Activated naive CD4-positive, alpha-beta T cell treated with anti-CD3 and anti-CD28 coated beads, Interleukin-2, amount 50 U/mL, for 72 hours (primary cell): ENCODE measurements around the gene ST7. TPM values are rescaled to one million over a fixed set of nuclear protein-coding genes. Genes with fewer than 3 reads are reported as not detected.
"Not testable (repeated sequence)": the region's sequence is repeated elsewhere in the genome, so short reads cannot be mapped to it uniquely, and the experiment has no call there.

ENCODE experiments used
- ATAC-seq, 2 donors: fragments of 150-1000 bp; cut with Tn5 transposase; 2 replicates each; pipeline ENCODE4 v1.10.0; 2021; ENCODE audit warnings: mild to moderate bottlenecking in 2 of 2, moderate library complexity in 2 of 2
- DNase-seq, 2 donors: peaks; one replicate each; pipeline ENCODE4 v3.0.0; 2021 to 2022; ENCODE audit warnings: low spot score in 2 of 2
- H3K27ac Mint-ChIP-seq, 2 donors: one replicate each; pipeline ENCODE4 v1.8.0; 2022; ENCODE audit warnings: mild to moderate bottlenecking in 2 of 2, mixed read lengths in 2 of 2
- H3K36me3 Mint-ChIP-seq, 2 donors: one replicate each; pipeline ENCODE4 v1.8.0; 2022; ENCODE audit warnings: mixed read lengths in 2 of 2
- H3K9me3 Mint-ChIP-seq, 2 donors: one replicate each; pipeline ENCODE4 v1.8.0; 2022; ENCODE audit warnings: mixed read lengths in 2 of 2
- total RNA-seq, 2 donors: library from RNA; stranded (reverse); gene quantifications; one replicate each; pipeline ENCODE4 v1.2.3, GENCODE V29; 2022

Gene ST7, protein sequence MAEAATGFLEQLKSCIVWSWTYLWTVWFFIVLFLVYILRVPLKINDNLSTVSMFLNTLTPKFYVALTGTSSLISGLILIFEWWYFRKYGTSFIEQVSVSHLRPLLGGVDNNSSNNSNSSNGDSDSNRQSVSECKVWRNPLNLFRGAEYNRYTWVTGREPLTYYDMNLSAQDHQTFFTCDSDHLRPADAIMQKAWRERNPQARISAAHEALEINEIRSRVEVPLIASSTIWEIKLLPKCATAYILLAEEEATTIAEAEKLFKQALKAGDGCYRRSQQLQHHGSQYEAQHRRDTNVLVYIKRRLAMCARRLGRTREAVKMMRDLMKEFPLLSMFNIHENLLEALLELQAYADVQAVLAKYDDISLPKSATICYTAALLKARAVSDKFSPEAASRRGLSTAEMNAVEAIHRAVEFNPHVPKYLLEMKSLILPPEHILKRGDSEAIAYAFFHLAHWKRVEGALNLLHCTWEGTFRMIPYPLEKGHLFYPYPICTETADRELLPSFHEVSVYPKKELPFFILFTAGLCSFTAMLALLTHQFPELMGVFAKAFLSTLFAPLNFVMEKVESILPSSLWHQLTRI
- total RNA-seq = 1 to 10 TPM; 4.0 to 5.8 TPM

DNA sequence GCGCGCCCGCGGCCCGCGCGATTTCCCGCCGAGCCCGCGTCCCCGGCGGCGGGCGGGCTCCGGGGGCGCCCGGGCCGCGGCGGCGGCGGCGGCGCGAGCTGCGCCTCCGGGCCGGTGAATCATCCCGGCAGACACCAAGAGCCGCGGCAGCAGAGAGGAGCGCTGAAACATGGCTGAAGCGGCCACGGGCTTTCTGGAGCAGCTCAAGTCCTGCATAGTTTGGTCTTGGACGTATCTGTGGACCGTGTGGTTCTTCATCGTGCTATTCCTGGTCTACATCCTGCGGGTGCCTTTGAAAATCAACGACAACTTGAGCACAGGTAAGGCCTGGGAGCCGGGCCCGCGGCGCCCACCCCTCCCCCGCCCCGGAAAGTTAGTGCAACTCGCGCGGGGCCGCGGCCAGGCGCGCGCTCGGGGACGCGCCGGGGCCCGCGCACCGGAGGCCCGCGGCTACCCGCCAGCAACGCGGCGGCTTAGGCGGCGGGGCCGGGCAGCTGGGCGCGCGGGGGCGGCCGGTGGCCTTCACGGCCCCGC, at the start of gene ST7:
ST7 (plus strand) TSS at position 130 of the 534 bp plus-strand sequence; CDS start at position 170, 40 bp downstream.
- no peaks in the 10 kb centered on the region for H3K36me3 Mint-ChIP-seq
- DNase-seq = peak; percentile 63 to 78
- peak within 1 kb of the TSS; percentile 72 to 82 for H3K27ac Mint-ChIP-seq
- peak; percentile 84 to 86 for ATAC-seq
- no peaks in the 10 kb centered on the region for H3K9me3 Mint-ChIP-seq

DNA sequence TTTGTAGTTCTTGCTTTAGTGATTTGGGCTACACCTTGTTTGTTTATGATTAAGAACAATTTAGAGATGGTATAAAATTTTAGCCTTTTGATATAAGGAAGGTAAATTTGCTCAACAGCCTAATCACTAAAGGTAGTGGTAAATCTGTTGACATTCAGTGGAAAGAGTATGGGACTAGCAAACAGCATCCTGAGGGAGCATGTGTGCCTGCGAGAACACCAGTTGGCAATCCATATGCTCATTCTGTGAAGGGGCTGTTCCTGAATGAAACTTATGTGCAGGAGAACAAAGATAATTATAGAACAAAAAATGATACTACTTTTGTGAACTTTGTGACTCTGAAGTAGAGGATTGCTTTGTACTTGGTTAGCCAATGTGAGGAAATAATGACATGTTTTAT, 46.9 kb upstream of the ST7 start:
- peaks cover 6 to 23% of the 10 kb centered on the region in 2 donors for H3K36me3 Mint-ChIP-seq
- no peaks in the 10 kb centered on the region for H3K9me3 Mint-ChIP-seq
- no peak for ATAC-seq

DNA sequence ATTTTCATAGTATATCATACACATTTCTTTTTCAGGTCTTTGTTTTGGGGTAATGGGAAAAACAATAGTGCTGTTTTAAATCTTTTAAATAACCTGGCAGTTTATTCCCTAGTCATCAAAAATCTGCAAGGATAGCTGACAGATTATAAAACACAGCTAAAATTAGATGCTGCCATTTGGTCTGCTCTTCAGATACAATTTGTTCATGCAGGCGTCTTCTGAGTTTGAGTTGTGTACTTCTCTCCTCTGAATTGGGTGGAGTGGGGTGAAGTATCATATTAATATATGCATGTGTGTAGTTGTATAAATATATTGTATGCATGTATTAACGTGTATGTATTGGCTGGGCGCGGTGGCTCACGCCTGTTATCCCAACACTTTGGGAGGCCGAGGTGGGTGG, 42.9 kb upstream of the ST7 start:
- ATAC-seq = no peak

More for the DNA sequence above, 46.9 kb upstream of the ST7 start:
- DNase-seq = no peak
- no peak overlapping the region for H3K27ac Mint-ChIP-seq

DNA sequence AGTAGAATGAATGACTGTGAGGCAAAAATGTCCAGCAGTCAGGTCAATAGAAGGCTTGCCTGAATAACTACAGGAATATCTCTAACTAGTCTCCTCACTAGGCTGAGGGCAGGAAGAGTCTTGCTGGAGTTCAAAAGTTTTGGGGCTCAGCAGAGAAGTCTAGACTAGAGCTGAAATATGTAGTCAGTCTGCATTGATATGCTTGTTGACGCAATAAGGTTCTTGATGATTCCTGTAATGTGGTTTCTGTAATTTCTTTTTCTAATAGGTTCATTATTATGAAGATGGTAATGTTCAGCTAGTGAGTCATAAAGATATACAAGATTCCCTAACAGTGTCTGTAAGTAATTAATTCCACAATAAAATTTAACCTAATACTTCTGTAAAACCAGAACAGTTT, 41.5 kb upstream of the ST7 start:
- no peak overlapping the region for H3K27ac Mint-ChIP-seq

More for the DNA sequence above, 42.9 kb upstream of the ST7 start:
- no peaks in the 10 kb centered on the region for H3K9me3 Mint-ChIP-seq
- no peak overlapping the region for H3K27ac Mint-ChIP-seq
- DNase-seq = no peak
- H3K36me3 Mint-ChIP-seq = peaks cover 0 to 44% of the 10 kb centered on the region in 2 donors

DNA sequence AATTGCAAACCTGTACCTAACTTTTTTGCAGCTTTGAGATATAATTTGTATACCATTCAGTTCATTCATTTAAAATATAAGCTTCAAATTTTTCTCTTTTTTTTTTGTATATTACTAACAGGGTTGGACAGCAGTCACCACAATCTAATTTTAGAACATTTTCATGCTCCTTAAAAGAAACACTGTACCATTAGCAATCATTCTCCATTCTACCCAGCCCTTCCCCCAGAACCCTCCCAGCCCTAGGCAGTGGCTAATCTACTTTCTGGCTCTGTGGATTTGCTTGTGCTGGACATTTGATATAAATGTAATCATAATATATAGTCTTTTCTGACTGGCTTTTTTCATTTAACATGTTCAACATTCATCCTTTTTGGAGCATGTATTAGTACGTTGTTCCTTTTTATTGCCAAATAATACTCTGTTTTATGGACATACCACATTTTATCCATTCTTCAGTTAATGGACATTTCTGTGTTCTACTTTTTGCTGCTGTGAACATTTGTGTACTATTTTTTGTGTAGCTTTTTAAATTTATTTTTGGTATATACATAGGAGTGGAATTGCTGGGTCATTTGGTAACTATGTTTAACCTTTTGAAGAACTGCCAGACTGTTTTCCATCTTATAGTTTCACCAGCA, 40.9 kb upstream of the ST7 start:
- Mint-ChIP-seq H3K36me3 (peaks cover 0 to 44% of the 10 kb centered on the region in 2 donors), H3K9me3 (no peaks in the 10 kb centered on the region), H3K27ac (no peak overlapping the region)
- ATAC-seq (no peak), DNase-seq (no peak)

More for the DNA sequence above, 41.5 kb upstream of the ST7 start:
- peaks cover 0 to 44% of the 10 kb centered on the region in 2 donors for H3K36me3 Mint-ChIP-seq
- no peak for DNase-seq
- no peak for ATAC-seq
- H3K9me3 Mint-ChIP-seq = no peaks in the 10 kb centered on the region

DNA sequence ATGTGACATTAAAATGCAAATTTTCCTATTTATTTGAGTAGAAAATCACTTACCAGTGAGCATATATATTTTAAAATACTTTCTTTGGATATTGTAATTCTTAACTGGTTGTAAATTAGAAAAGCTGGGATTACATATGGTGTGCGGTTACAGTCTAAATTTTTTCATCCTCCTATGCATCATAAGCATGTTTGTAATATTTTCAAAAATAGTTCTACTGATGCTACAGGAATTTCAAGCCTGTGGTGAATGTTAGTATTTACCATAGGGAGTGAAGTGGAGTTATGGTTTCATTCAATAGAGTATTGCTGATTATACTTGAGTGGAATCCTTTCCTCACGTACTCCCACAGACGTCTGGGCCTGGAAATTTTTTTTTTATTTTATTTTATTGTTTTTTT, 34.6 kb upstream of the ST7 start:
- Mint-ChIP-seq H3K27ac (no peak overlapping the region), H3K36me3 (peaks cover 0 to 20% of the 10 kb centered on the region in 2 donors), H3K9me3 (no peaks in the 10 kb centered on the region)
- DNase-seq (no peak), ATAC-seq (no peak)

DNA sequence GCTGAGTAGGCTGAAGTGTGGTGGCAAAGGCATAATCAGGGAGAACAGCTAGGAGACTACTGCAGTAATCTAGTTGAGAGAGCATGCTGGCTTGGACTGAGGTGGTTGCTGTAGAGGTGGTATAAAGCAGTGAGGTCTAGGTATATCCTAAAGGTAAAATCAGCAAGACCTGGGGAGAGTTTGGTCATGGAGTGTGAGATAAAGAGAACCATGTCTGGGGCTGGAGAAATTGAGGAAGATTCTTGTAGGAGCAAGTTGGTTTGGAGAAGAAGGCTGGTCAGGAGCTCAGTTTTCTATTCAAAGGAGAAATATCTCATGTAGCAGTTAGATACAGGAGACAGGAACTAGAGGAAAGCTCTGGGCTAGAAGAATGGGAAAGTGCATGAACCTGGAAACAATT, 32.9 kb upstream of the ST7 start:
- DNase-seq (no peak), ATAC-seq (no peak)

DNA sequence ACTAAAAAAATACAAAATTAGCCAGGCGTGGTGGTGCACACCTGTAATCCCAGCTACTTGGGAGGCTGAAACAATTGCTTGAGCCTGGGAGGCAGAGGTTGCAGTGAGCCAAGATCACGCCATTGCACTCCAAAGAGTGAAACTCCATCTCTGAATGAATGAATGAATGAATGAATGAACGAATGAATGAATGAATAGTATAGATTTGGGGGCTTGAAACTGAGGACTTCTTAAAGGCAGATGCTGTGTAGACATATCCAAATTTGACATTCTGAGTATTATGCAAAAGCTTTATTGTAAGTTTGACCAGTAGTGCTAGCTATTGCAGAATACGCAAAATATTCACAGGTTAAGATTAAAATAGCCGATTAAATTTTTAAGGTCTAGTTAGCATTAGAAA, 30.8 kb upstream of the ST7 start:
- Mint-ChIP-seq H3K36me3 (peaks cover 0 to 12% of the 10 kb centered on the region in 2 donors), H3K9me3 (no peaks in the 10 kb centered on the region), H3K27ac (no peak overlapping the region)
- ATAC-seq (no peak), DNase-seq (no peak)

More for the DNA sequence above, 32.9 kb upstream of the ST7 start:
- Mint-ChIP-seq H3K36me3 (peaks cover 0 to 12% of the 10 kb centered on the region in 2 donors), H3K27ac (no peak overlapping the region), H3K9me3 (no peaks in the 10 kb centered on the region)

DNA sequence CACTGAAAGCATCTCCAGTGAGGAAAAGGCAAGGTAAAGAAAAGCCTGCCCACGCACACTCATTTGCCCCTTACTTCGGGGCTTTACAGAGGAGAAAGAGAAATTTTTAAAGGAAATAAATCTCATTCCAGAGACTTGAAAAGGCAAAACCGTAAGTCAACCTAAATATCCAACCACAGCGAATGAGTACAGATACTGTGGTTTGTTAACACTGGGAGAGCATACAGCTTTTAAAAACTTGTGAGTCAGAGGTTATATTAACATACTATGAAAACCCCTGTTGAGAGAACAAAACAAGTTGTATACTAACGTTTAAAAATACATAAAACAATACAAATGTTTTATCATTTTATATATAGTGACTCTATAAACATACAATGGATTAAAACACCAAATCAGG, 28.6 kb upstream of the ST7 start:
- ATAC-seq (no peak), DNase-seq (no peak)
- Mint-ChIP-seq H3K9me3 (no peaks in the 10 kb centered on the region), H3K36me3 (no peaks in the 10 kb centered on the region), H3K27ac (no peak overlapping the region)

DNA sequence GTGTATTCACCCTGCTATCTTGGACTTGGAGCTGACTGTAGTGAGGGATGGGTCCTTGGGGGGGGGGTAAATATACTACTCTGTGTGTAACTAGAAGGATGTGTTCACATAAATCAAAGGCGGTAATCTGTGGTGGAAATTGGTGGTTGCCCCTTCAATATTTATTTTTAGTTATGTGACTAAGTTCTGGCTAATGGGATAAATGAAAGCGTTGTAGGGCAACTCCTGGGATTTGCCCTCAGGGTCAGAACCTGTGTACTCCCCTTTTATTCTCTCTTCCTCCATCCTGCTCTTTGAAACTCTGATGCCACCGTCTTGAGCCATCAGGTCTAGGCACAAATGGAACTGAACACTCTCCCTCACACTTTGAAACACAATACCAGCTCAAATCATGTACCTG, 24.3 kb upstream of the ST7 start:
- Mint-ChIP-seq H3K27ac (no peak overlapping the region), H3K9me3 (no peaks in the 10 kb centered on the region), H3K36me3 (no peaks in the 10 kb centered on the region)
- no peak for ATAC-seq
- DNase-seq = no peak

DNA sequence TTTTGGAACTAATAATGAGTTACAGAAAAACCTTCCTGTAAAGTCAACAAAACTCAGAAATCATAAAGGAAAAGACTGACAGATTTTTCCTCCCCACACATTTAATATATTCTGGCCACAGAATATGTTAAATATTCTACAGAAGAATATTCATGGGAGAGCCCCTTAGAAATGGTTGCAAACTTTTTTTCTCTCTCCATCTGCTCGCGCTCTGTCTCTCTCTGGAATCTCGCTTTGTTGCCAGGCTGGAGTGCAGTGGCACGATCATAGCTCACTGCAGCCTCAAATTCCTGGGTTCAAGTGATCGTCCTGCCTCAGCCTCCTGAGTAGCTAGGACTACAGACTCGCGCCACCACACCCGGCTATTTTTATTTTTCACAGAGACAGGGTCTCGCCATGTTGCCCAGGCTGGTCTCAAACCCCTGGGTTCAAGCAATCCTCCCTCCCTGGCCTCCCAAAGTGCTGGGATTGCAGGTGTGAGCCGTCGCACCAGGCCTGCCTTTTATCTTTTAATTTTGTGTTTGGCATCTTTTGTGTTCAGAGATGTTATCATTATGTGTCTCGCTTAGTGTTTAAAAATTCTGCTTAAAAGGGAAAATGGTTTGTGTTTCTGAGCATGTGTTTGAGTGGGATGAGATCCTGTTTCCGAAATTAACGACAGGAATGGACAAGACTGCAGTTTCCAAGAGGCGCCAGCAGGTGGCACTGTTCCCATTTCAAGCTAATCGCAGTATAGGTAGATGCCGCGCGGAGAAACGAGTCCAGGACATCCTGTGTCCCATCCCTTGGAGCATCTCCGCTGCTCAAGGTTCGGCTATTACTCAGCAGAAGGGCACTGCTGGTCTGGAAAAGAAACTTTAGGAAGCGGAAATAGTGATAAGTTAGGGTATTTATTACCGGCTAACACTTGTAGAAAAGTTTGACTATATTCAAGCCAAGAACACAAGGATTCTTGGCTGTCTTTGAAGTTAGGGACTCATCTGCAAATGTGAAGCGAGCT, 23.1 kb upstream of the ST7 start:
- Mint-ChIP-seq H3K36me3 (no peaks in the 10 kb centered on the region), H3K27ac (no peak overlapping the region), H3K9me3 (no peaks in the 10 kb centered on the region)
- ATAC-seq (peak; percentile 74 to 91), DNase-seq (peak; percentile 64 to 75)

DNA sequence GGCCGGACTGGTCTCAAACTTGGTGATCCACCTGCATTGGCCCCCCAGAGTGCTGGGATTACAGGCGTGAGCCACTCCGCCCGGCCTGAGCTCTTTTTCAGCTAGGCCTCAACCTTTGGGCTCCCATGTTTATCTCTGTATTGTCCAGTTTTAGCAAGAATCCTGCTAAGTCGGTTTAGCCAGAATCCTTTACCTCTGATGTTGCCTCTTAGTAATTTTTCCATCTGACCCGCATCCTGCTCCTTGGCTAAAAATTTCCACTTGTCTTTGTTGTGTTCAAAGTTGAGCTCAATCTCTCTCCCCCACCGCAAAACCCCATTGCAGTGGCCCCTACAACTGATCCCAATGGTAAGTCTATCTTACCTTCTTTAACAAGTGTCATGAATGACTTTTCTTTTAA, 20.7 kb upstream of the ST7 start:
- Mint-ChIP-seq H3K27ac (no peak overlapping the region), H3K9me3 (no peaks in the 10 kb centered on the region), H3K36me3 (no peaks in the 10 kb centered on the region)
- no peak for ATAC-seq
- no peak for DNase-seq

DNA sequence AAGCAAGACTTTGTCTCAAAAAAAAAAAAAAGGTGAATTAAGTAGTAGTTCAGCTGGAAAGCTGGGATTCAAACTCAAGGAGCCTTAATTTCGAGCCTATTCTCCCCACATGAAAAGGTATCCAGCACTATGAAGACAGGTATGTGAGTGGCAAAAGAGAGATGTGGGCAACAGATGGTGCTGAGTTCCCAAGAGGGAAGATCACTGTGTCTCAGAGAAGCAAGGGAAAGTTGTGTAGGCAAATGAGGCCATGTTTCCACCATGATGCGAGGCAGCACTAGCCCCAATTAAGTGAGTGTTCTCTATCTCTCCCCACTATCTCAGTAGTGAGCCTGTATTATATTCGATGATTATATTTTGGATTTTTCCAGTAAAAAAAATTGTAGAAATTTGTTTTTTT, 19.8 kb upstream of the ST7 start:
- DNase-seq (no peak), ATAC-seq (no peak)
- no peaks in the 10 kb centered on the region for H3K9me3 Mint-ChIP-seq
- H3K36me3 Mint-ChIP-seq = no peaks in the 10 kb centered on the region
- no peak overlapping the region for H3K27ac Mint-ChIP-seq

DNA sequence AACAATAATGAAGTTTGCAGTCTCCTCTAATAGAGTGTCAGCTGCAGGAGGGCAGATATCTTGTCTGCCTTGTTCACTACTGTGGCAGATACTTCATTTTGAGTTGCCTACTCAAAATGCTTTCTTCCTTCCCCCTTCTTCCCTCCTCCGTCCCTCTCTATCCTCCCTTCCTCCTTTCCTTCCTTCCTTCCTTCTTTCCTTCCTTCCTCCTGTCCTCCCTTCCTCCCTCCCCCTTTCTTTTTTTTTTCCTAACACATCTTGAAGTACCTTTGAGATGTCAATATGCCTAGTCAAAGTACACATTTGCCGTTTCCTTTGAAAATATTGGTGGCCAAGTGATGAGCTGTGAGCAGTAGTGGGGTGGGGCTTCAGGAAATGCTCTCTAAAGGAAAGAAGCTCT, 18.7 kb upstream of the ST7 start:
- no peak overlapping the region for H3K27ac Mint-ChIP-seq

DNA sequence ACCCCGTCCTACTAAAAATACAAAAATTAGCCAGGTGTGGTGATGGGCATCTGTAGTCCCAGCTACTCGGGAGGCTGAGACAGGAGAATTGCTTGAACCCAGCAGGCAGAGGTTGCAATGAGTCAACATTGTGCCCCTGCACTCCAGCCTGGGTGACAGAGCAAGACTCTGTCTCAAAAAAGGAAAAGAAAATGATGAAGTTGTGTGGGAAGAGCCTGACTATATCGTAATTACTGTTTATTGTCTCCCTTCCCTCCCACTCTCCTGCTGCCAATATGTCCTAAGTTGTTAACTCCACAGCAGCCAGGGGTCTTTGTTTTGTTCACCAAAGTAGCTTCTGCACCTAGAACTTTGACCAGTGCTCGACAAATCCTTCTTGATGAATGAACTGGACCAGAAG, 16.5 kb upstream of the ST7 start:
- H3K9me3 Mint-ChIP-seq, DNase-seq, H3K36me3 Mint-ChIP-seq, ATAC-seq, H3K27ac Mint-ChIP-seq: not testable (repeated sequence)

More for the DNA sequence above, 18.7 kb upstream of the ST7 start:
- DNase-seq (no peak), ATAC-seq (no peak)
- H3K36me3 Mint-ChIP-seq = no peaks in the 10 kb centered on the region
- no peaks in the 10 kb centered on the region for H3K9me3 Mint-ChIP-seq

DNA sequence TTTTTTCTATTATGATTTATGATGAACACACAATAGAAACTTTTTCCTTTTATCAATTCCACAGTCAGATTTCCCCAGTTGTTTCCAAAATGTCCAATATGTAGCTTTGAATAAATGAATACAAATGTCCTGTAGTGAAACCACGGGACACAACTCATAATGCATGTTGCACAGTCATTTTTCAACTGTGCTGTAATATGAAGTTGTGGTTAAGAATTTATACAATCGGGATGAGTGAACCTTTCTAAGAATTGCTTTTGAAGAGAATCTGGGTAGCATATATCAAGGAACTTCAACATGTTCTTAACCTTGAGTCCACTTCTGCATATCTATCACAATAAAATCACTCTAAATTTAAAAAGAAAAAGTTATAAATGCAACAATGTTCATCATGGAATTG, 14.6 kb upstream of the ST7 start:
- peak in 1 of 2 donors; percentile 71 for ATAC-seq
- Mint-ChIP-seq H3K9me3 (no peaks in the 10 kb centered on the region), H3K27ac (no peak overlapping the region)

More for the DNA sequence above, 14.6 kb upstream of the ST7 start:
- no peaks in the 10 kb centered on the region for H3K36me3 Mint-ChIP-seq
- no peak for DNase-seq
